ENCODE data around the gene ZNF483.

The ZNF483 gene

GRCh38 chr9:111525056-111525977, at the start of gene ZNF483:
Gene ZNF483, plus strand, starts transcription at chr9:111525179. Its CDS starts 2,217 bp downstream, at chr9:111527396.
- H3K4me3 ChIP-seq (ENCODE audit: low read depth, low read length), result peak within 1 kb of the TSS; percentile 80
- TF ChIP-seq, protein P1, sequence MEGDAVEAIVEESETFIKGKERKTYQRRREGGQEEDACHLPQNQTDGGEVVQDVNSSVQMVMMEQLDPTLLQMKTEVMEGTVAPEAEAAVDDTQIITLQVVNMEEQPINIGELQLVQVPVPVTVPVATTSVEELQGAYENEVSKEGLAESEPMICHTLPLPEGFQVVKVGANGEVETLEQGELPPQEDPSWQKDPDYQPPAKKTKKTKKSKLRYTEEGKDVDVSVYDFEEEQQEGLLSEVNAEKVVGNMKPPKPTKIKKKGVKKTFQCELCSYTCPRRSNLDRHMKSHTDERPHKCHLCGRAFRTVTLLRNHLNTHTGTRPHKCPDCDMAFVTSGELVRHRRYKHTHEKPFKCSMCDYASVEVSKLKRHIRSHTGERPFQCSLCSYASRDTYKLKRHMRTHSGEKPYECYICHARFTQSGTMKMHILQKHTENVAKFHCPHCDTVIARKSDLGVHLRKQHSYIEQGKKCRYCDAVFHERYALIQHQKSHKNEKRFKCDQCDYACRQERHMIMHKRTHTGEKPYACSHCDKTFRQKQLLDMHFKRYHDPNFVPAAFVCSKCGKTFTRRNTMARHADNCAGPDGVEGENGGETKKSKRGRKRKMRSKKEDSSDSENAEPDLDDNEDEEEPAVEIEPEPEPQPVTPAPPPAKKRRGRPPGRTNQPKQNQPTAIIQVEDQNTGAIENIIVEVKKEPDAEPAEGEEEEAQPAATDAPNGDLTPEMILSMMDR (IDR thresholded peaks at IDR 0.05; ENCODE audit: low read depth, low read length), result no peak

- TF ChIP-seq, protein P1 (IDR thresholded peaks at IDR 0.05; ENCODE audit: low read depth, low read length), result no peak
Measured at GRCh38 chr9:111475195-111475594, 49.8 kb upstream of the ZNF483 start.

DNA sequence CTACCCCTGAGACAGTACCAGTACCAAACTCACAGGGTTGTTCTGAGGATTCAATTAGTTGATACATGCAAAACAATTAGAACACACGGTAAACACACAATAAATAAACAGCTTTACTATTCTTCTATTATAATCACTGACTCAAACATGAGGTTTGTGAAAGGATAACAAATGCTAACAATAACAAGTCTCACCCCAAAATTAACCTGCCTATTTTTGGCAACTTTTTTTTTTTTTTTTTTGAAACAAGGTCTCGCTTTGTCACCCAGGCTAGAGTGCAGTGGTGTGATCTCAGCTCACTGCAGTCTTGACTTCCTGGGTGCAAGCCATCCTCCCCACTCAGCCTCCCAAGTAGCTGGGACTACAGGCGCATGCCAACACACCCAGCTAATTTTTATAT, 47.3 kb upstream of the ZNF483 start:
- TF ChIP-seq, protein P1 (IDR thresholded peaks at IDR 0.05; ENCODE audit: low read depth, low read length), result no peak
- no peak overlapping the region for H3K4me3 ChIP-seq (ENCODE audit: low read depth, low read length)

More at GRCh38 chr9:111475195-111475594, 49.8 kb upstream of the ZNF483 start:
- no peak overlapping the region for H3K4me3 ChIP-seq (ENCODE audit: low read depth, low read length)

GRCh38 chr9:111481885-111482636, 42.9 kb upstream of the ZNF483 start:
- TF ChIP-seq, protein P1 (IDR thresholded peaks at IDR 0.05; ENCODE audit: low read depth, low read length), result no peak
- H3K4me3 ChIP-seq (ENCODE audit: low read depth, low read length), result peak overlapping the region; percentile 87

DNA sequence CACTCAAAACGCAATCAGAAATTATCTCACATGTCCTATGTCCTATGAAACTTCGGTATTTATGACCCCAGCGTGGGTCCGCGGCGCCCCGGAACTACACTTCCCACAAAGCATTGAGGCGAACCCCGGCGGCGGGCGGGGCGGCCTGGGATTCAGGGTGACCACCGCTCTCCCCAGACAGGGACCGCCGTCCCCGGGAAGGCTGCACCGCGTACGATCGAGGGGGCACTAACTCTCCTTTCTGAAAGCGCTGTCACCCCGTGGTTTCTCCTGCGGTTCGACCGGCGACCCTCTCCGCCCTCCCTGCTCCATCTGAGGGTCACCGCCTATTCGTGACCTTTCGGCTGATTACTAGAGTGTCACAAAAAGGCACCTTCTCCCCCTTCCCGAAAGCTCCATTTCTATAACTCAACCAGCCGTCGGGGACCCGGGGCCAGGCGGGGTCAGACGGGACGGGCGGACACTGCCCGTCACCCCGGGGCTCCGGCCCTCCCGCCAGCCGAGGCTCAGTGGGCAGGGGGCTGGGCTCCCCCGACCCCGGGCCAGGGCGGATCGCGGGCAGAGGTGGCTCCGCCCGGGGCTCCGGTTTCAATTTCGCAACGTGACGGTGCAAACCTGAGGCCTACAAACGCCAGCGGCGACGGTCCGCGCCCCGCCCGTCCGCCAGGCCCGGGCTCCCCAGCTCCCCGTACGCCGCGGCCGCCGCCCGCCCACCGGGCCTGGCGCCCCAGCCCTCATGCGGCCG, 42.1 kb upstream of the ZNF483 start:
- TF ChIP-seq, protein P1 (IDR thresholded peaks at IDR 0.05; ENCODE audit: low read depth, low read length), result no peak
- peak overlapping the region; percentile 87 for H3K4me3 ChIP-seq (ENCODE audit: low read depth, low read length)

- TF ChIP-seq, protein P1 (IDR thresholded peaks at IDR 0.05; ENCODE audit: low read depth, low read length), result no peak
- peak overlapping the region; percentile 87 for H3K4me3 ChIP-seq (ENCODE audit: low read depth, low read length)
Measured at GRCh38 chr9:111483439-111483857, 41.5 kb upstream of the ZNF483 start.

Data from WI38 (cell line).